DND-41 (cell line): ENCODE data around the gene PTPRR.

Experiments
- ATAC-seq: fragments of 200-7000 bp; cut with Tn5 transposase; 3 replicates; pipeline ENCODE4 v1.9.1; 2021; ENCODE audit warnings: low read depth; ENCODE audit not compliant: insufficient read depth
- DNase-seq: peaks from one replicate; pipeline ENCODE4 v3.0.0-alpha.2; 2020
- H2AFZ ChIP-seq: 2 replicates; pipeline ENCODE4 v1.6.0; 2012; ENCODE audit warnings: low read depth, low read length
- H3K27ac ChIP-seq: 2 replicates; pipeline ENCODE4 v1.5.1; 2012; ENCODE audit warnings: low read length, inconsistent platforms
- H3K27me3 ChIP-seq: fragments of 200-600 bp; sonication (generic); 2 replicates; pipeline ENCODE4 v1.6.0; 2012; ENCODE audit warnings: low read length, mild to moderate bottlenecking, inconsistent platforms; ENCODE audit not compliant: insufficient read depth, poor library complexity
- H3K36me3 ChIP-seq: 2 replicates; pipeline ENCODE4 v1.5.1; 2012; ENCODE audit warnings: low read length, inconsistent platforms; ENCODE audit not compliant: insufficient read depth
- H3K4me1 ChIP-seq: 2 replicates; pipeline ENCODE4 v1.5.1; 2012; ENCODE audit warnings: mild to moderate bottlenecking, low read length; ENCODE audit not compliant: insufficient read depth
- H3K4me2 ChIP-seq: 2 replicates; pipeline ENCODE4 v1.6.0; 2012; ENCODE audit warnings: mild to moderate bottlenecking, moderate library complexity, low read length, inconsistent platforms; ENCODE audit not compliant: insufficient read depth
- H3K4me3 ChIP-seq, 2 experiments: fragments of 200-600 bp in 1 of 2; shearing (Covaris generic) in 1 of 2; 2 replicates each; pipeline ENCODE4 v1.5.1; 2012 to 2016; ENCODE audit warnings: inconsistent platforms in 2 of 2, low read length in 2 of 2, mild to moderate bottlenecking in 2 of 2, low read depth in 1 of 2, moderate library complexity in 1 of 2
- H3K79me2 ChIP-seq: 2 replicates; pipeline ENCODE4 v1.6.0; 2012; ENCODE audit warnings: low read length, inconsistent platforms; ENCODE audit not compliant: insufficient read depth
- H3K9ac ChIP-seq: 2 replicates; pipeline ENCODE4 v1.6.0; 2012; ENCODE audit warnings: low read depth, mild to moderate bottlenecking, inconsistent platforms, low read length, moderate library complexity
- H3K9me3 ChIP-seq: 2 replicates; pipeline ENCODE4 v1.5.1; 2012; ENCODE audit warnings: low read length, moderate library complexity, mild to moderate bottlenecking, inconsistent platforms; ENCODE audit not compliant: insufficient read depth, severe bottlenecking
- H4K20me1 ChIP-seq: 2 replicates; pipeline ENCODE4 v1.6.0; 2012; ENCODE audit warnings: low read length; ENCODE audit not compliant: insufficient read depth
- CTCF ChIP-seq: IDR thresholded peaks from 2 replicates; pipeline ENCODE4 v1.5.1; 2012; ENCODE audit warnings: borderline replicate concordance, low read length, moderate library complexity, mild to moderate bottlenecking; ENCODE audit not compliant: poor library complexity, severe bottlenecking; ENCODE audit errors: extremely low read depth
- EZH2 ChIP-seq: IDR thresholded peaks from 3 replicates; pipeline ENCODE4 v1.6.1; 2012; ENCODE audit warnings: borderline replicate concordance, low read depth, mild to moderate bottlenecking, moderate library complexity, low read length, inconsistent platforms; ENCODE audit not compliant: severe bottlenecking

The PTPRR gene

DNA sequence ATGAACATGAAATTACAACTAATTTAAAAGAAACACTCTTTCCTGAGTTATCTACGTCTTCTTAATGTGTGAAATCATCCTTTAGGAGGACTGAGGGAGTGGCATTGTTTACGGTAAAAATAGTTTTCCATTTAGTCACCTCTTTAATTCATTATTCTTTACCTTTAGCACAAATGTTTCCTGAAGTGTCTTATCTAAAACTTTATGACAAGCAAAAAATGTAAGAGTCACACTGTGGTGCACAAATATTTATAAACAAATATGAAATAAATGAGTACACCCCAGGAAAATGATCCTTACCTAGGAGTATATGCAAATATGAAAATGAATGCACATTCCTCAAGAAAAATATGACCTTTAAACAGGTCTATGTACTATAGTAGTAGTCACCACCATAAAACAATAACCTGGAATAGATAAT, 104.6 kb downstream of the PTPRR start:
- no peak for DNase-seq
- Histone ChIP-seq H4K20me1 (no peaks in the 10 kb centered on the region), H3K9ac (no peak overlapping the region), H3K36me3 (no peaks in the 10 kb centered on the region), H3K4me3 (no peak overlapping the region), H3K4me1 (no peaks in the 10 kb centered on the region), H3K4me2 (no peak overlapping the region), H3K27ac (no peak overlapping the region), H3K9me3 (no peaks in the 10 kb centered on the region), H2AFZ (no peak overlapping the region), H3K79me2 (no peaks in the 10 kb centered on the region), H3K27me3 (no peaks in the 10 kb centered on the region)
- TF ChIP-seq EZH2 (no peak), CTCF (no peak)
- no peak for ATAC-seq

DNA sequence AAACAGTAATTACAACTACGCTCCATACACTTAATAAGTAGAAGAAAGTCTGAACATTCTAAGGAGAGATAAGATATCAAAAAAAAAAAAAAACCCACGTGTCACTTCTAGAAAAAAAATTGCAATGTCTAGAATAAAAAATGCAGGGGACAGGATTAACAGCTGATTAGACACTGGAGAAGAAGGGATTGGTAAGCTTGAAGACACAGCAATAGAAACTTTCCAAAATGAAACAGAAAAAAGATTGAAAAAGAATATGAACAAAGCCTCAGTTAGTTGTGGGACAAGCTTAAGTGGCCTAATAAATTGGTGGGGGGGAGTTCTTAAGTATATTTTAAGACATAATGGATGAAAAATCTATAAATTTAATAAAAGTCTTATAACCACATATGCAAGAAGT, 105.5 kb downstream of the PTPRR start:
- Histone ChIP-seq H3K4me1 (no peaks in the 10 kb centered on the region), H3K9me3 (no peaks in the 10 kb centered on the region), H4K20me1 (no peaks in the 10 kb centered on the region), H3K79me2 (no peaks in the 10 kb centered on the region), H3K4me2 (no peak overlapping the region), H3K27me3 (no peaks in the 10 kb centered on the region), H3K9ac (no peak overlapping the region), H3K27ac (no peak overlapping the region), H3K4me3 (no peak overlapping the region), H3K36me3 (no peaks in the 10 kb centered on the region), H2AFZ (no peak overlapping the region)
- DNase-seq = no peak
- no peak for TF ChIP-seq CTCF
- TF ChIP-seq EZH2 = no peak
- no peak for ATAC-seq

DNA sequence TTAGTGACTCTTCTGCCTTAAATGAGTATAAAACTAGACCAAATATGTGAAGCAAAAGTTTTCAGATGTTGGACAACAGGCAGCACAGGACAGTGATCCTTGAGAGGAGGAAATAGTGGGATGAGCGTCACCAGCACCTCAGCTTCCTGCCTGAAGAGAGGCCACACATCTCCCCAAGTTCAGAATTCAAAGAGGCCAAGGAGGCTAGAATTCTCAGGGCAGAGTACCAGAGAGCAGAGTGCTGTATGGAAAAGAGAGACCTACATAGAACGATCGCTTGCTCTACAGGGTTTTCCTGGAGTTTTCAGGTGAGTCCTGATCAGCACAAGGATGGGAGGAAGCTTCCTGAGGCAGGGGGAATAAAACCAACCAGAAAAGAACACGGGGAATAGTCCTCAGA, 107.0 kb downstream of the PTPRR start:
- H2AFZ ChIP-seq = no peak overlapping the region
- TF ChIP-seq EZH2 (no peak), CTCF (no peak)
- no peak overlapping the region for H3K9ac ChIP-seq
- no peaks in the 10 kb centered on the region for H3K79me2 ChIP-seq
- no peaks in the 10 kb centered on the region for H4K20me1 ChIP-seq
- H3K4me2 ChIP-seq = no peak overlapping the region
- no peak overlapping the region for H3K4me3 ChIP-seq
- H3K9me3 ChIP-seq = no peaks in the 10 kb centered on the region
- H3K4me1 ChIP-seq = no peaks in the 10 kb centered on the region
- no peak for ATAC-seq
- H3K27me3 ChIP-seq = no peaks in the 10 kb centered on the region
- H3K27ac ChIP-seq = no peak overlapping the region
- H3K36me3 ChIP-seq = no peaks in the 10 kb centered on the region
- DNase-seq = no peak

- H3K4me1 ChIP-seq = no peaks in the 10 kb centered on the region
- H3K4me2 ChIP-seq = no peak overlapping the region
- ATAC-seq = no peak
- H3K79me2 ChIP-seq = no peaks in the 10 kb centered on the region
- H2AFZ ChIP-seq = no peak overlapping the region
- H3K27ac ChIP-seq = no peak overlapping the region
- no peaks in the 10 kb centered on the region for H4K20me1 ChIP-seq
- no peaks in the 10 kb centered on the region for H3K9me3 ChIP-seq
- no peak overlapping the region for H3K4me3 ChIP-seq
- H3K27me3 ChIP-seq = no peaks in the 10 kb centered on the region
- no peak for DNase-seq
- TF ChIP-seq CTCF (no peak), EZH2 (no peak)
- H3K36me3 ChIP-seq = no peaks in the 10 kb centered on the region
- H3K9ac ChIP-seq = no peak overlapping the region
These were observed 108.4 kb downstream of the PTPRR start for GRCh38 chr12:70812136-70812535.
